GM13977 (cell line): ENCODE results near the gene SLC25A12.

Experiments
- DNase-seq: peaks from one replicate; pipeline ENCODE4 v3.0.0; 2012; ENCODE audit warnings: low spot score
- in situ Hi-C: fragments of 300-500 bp; cut with MboI; formaldehyde crosslinking; loops from one replicate; pipeline ENCODE4 v1.12.0; 2022; ENCODE audit warnings: low sequenced_read_pairs, low pct_unique_long_range_greater_than_20kb, mixed read lengths, inconsistent platforms; ENCODE audit not compliant: unreplicated experiment
- TF ChIP-seq, protein P1 (sequence below): IDR thresholded peaks from 2 replicates; pipeline ENCODE4 v1.5.1; 2012; ENCODE audit warnings: mild to moderate bottlenecking, control low read depth; ENCODE audit not compliant: insufficient read depth; ENCODE audit errors: extremely low read depth, missing control alignments

SLC25A12 gene

DNA sequence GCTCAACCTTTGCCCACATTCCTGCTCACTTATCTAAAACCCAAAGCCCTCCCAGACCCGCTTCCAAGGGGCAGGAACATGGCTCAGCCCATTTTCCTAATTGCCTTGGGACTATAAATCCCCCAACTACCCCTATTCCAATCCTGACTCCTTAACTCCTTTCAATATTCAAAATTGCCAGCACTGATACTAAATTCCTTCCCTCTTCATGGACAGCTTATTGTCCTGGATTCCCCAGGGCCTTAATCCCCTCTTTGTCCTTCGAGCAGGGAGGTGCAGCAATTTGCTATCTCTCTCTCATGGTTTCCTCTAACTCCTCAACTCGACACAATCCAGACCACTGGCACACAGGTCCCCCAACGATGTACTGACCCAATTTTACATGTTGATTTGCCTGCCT is 99.1 kb downstream of the SLC25A12 start:
- in situ Hi-C loops, result no loop called here
- TF ChIP-seq, protein P1, sequence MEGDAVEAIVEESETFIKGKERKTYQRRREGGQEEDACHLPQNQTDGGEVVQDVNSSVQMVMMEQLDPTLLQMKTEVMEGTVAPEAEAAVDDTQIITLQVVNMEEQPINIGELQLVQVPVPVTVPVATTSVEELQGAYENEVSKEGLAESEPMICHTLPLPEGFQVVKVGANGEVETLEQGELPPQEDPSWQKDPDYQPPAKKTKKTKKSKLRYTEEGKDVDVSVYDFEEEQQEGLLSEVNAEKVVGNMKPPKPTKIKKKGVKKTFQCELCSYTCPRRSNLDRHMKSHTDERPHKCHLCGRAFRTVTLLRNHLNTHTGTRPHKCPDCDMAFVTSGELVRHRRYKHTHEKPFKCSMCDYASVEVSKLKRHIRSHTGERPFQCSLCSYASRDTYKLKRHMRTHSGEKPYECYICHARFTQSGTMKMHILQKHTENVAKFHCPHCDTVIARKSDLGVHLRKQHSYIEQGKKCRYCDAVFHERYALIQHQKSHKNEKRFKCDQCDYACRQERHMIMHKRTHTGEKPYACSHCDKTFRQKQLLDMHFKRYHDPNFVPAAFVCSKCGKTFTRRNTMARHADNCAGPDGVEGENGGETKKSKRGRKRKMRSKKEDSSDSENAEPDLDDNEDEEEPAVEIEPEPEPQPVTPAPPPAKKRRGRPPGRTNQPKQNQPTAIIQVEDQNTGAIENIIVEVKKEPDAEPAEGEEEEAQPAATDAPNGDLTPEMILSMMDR, result no peak
- DNase-seq, result no peak

DNA sequence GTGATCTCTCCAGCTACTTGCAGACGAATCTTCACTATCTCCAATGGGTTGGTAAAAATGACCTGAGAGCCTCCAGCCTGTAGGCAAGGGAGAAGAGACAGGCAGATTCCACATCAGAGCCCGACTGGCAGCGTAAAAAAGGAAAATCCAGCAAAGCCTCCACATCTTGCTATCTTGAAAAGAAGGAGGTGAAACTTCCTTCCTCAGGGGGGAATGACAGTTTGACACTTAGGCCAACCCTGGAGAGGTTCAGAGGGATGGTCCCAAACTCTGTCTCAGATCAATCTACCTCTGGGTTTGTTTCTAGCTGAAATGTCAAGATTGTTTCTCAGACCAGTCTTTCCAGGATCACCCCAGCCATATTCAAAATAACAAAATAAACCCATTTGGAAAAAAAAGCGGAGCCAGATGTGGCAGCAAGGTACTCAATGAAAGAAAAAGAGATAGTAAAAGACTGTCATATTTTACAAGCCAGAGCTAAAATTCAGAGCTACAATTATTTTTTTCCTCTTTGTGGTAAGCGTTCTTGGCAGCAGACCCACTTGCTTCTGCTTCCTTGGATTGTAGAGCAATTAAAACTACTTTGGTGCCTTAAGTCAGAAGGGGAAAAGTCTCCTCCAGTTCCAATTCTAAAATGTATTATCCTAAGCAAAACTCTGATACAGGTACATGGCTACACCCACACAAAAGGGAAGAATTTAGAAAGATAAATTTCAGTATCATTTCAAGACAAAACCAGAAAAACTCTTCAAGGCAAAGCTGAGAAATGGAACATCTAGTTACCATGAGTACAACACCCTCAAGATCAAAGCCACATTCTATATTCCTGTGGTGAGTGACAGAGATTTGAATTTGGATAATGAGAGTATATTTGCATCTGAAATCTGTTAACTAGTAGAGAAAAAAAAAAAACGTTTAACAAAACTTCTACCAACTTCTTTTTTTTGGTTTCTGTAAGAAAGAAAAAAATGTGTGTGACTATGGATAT is 100.1 kb downstream of the SLC25A12 start:
- TF ChIP-seq, protein P1, result no peak
- in situ Hi-C loops, result no loop called here
- no peak for DNase-seq

DNA sequence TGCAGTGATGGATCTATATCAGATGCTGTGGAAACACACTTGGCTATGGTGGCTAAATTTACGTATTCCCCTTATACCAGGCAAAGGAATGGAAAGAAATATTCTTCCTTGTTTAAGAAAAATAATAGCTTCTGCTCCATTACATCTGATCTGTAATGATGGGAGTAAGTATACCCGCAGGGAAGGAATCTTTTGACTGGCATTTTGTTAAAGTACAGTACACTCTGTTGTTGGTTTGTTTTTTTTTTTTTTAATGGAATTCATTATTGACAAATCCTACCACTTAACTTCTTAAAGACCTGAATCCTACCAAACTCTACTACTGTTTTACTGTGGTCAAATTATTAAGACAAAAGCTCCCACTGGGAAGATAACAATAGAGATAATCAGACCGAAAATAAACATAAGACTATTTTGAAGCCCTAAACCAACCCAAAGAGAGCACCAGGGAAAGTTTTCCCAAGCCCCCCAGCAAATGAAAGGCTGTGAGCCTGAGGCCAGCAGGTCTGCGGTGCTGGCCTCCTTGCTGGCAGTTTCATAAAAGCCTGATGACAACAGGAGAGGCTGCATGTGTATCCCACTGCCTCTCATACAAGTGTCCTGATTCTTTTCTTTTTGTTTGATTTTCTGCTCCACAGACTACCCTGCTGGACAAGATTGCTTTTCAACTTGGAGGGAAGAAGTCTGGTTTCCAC is 101.0 kb downstream of the SLC25A12 start:
- TF ChIP-seq, protein P1, result no peak
- DNase-seq, result no peak
- in situ Hi-C loops, result no loop called here

DNA sequence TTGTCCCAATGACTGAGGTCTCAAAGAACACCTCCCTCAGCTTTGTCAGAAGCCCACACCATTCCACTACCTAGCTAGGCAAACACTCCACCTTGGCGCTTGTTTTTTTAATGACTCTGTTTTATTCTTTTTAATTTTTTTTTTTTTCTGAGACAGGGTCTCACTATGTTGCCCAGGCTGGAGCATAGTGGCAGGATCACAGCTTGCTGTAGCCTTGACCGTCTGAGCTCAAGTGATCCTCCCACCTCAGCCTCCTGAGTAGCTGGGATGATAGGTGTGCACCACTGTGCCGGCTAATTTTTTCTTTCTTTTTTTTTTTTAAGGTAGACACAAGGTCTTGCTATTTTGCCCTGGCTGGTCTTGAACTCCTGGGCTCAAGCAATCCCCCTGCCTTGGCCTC is 101.9 kb downstream of the SLC25A12 start:
- no peak for DNase-seq
- in situ Hi-C loops, result no loop called here
- TF ChIP-seq, protein P1, result no peak

DNA sequence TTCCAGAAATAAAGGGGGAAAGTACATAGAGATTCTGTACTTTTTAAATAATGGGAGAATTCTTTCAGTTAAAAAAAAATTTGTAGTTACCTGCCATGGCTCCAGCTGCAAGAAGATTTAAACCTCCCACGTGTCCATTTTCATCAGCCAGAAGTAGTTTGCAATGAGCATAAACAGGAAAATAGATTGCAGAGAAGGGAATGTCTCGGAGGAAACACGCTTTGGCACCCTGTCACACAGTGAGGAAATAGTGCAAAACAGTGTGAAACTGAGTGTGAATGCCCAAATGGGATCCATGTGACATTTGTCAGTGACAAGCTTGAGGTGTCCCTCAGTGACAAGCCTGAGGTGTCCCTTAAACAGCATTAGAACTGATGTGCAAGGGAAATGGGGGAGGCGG is 102.7 kb downstream of the SLC25A12 start:
- TF ChIP-seq, protein P1, result no peak
- in situ Hi-C loops, result no loop called here
- no peak for DNase-seq

DNA sequence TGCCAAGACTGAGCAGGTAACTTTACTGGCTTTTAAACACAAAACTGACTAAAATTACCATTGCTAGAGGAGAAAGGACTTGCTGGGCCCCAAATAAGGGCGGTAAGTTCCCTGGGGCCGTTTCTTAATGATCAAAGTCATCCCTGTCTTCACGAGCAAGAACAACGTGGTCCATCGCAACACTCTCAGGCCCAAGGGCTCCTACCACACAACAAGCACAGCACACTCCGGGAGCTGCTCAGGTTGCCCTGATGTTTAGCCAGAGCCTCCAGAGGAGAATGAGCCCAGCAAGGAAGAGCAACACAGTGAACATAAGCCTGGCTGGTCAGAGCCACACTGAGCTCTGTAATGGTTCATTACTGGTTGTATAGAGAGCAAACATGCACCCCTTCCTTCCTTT is 104.1 kb downstream of the SLC25A12 start:
- TF ChIP-seq, protein P1, result no peak
- in situ Hi-C loops, result no loop called here
- no peak for DNase-seq
